ENCODE data around the gene PRKCB. TPM values are rescaled to one million over a fixed set of nuclear protein-coding genes. Genes with fewer than 3 reads are reported as not detected.

PRKCB gene
- 1 to 10 TPM; 3.8 to 7.3 TPM for total RNA-seq
- long read RNA-seq, full-length matches to known transcripts = 3 of 3 reads
- long read RNA-seq, partial matches to known transcripts = 0 of 3 reads
- long read RNA-seq, other reads (novel, unspliced or antisense) = 0 of 3 reads

GRCh38 chr16:23835390-23836077, at the start of gene PRKCB:
PRKCB (plus strand) TSS chr16:23835983.
- intact Hi-C loops (cut with DNase I, micrococcal nuclease) = no loop called here
- peak; percentile 99 for ATAC-seq
- DNase-seq = peak; percentile 80 to 89

DNA sequence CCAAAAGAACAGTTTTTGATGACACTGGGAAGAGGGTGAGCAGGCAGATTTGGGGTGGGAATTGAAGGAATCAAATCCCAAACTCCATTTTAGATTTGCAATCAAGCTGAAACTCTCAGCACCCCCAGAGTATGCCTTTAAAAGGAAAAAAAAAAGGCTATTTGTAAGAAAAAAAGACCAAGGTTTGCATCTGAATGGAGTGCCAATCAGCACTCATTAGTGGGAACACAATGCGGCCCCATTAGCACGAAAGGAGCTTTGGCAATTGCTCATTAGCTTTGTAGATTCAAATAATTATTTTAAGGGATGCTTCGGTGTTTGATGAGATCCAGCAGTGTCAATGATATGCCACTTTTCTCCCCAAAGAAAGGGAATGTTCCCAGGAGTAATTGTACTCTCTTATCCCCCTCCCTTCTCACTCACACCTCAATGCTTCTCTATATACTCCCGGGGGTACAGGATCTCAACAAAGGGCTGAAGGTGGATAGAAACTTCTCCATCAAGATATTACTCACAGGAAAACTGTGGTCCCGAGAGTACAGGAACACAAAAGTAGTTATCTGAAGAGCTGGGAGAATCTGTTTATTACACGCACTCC, 48.7 kb upstream of the PRKCB start:
- intact Hi-C loops (cut with DNase I, micrococcal nuclease) = no loop called here
- ATAC-seq (no peak), DNase-seq (no peak)

GRCh38 chr16:23788685-23789084, 47.1 kb upstream of the PRKCB start:
- ATAC-seq (no peak), DNase-seq (no peak)
- intact Hi-C loops (cut with DNase I, micrococcal nuclease) = no loop called here

- no peak for ATAC-seq
- DNase-seq = no peak
- intact Hi-C loops (cut with DNase I, micrococcal nuclease) = loop anchor here in 1 of 2 donors (5.0 kb wide), 1 partner anchor 217 kb away; no protein-coding TSS in a partner anchor
These were observed 40.4 kb upstream of the PRKCB start for GRCh38 chr16:23795378-23795777.

- intact Hi-C loops (cut with DNase I, micrococcal nuclease) = loop anchor here in 1 of 2 donors (5.0 kb wide), 1 partner anchor 215 kb away; no protein-coding TSS in a partner anchor
- ATAC-seq (no peak), DNase-seq (no peak)
These were observed 38.8 kb upstream of the PRKCB start for GRCh38 chr16:23796941-23797340.

DNA sequence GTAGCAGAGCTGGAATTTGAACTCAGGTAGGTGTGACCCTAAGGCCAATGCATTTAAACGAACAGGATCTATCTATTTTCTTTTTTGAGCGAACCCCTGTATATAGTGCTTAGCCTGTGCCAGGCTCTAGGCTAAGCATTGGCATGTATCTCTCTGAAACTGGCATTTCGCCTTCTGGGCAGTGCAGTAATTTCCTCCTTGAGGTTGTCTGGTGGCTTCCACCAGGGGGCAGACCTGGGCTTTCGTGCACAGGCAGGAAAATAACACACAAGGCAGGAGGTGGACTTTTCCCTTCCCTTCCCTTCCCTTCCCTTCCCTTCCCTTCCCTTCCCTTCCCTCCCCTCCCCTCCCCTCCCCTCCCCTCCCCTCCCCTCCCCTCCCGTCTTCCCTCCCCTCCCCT, 34.4 kb upstream of the PRKCB start:
- peak; percentile 90 for ATAC-seq
- DNase-seq = peak; percentile 77 to 91
- intact Hi-C loops (cut with DNase I, micrococcal nuclease) = loop anchor here (5.0 to 10.0 kb wide), 2 partner anchors 211 to 233 kb away; no protein-coding TSS in a partner anchor

GRCh38 chr16:23802776-23803175, 33.0 kb upstream of the PRKCB start:
- DNase-seq (no peak), ATAC-seq (no peak)
- intact Hi-C loops (cut with DNase I, micrococcal nuclease) = loop anchor here (5.0 to 10.0 kb wide), 2 partner anchors 210 to 232 kb away; no protein-coding TSS in a partner anchor

GRCh38 chr16:23803591-23804123, 32.1 kb upstream of the PRKCB start:
- DNase-seq (peak; percentile 72 to 79), ATAC-seq (peak; percentile 83)

GRCh38 chr16:23807028-23807427, 28.8 kb upstream of the PRKCB start:
- ATAC-seq (no peak), DNase-seq (no peak)
- intact Hi-C loops (cut with DNase I, micrococcal nuclease) = loop anchor here in 1 of 2 donors (10.0 kb wide), 1 partner anchor 228 kb away; no protein-coding TSS in a partner anchor

More at GRCh38 chr16:23803591-23804123, 32.1 kb upstream of the PRKCB start:
- intact Hi-C loops (cut with DNase I, micrococcal nuclease) = loop anchor here (5.0 to 10.0 kb wide), 2 partner anchors 209 to 231 kb away; no protein-coding TSS in a partner anchor

DNA sequence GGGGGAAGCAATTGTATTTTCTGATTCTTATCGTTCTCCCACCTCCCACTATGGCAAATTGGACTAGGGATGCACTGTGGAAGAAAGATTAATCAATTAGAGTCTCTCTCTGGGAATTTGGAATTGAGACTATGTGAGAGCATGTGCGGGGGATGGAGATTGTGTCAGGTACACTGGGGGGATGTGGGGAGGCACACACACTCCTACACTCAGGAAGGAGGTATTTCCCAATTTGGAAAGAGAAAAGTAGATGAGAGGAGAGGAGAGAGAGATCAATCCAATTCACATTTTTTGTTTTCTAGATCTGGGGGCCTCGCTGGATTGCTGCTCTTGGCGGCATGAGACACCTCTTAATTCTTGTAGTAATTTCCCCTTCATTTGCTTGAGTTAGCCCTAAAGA, 14.3 kb upstream of the PRKCB start:
- intact Hi-C loops (cut with DNase I, micrococcal nuclease) = loop anchor here in 1 of 2 donors (10.0 kb wide), 1 partner anchor 173 kb away; no protein-coding TSS in a partner anchor
- ATAC-seq (no peak), DNase-seq (no peak)

DNA sequence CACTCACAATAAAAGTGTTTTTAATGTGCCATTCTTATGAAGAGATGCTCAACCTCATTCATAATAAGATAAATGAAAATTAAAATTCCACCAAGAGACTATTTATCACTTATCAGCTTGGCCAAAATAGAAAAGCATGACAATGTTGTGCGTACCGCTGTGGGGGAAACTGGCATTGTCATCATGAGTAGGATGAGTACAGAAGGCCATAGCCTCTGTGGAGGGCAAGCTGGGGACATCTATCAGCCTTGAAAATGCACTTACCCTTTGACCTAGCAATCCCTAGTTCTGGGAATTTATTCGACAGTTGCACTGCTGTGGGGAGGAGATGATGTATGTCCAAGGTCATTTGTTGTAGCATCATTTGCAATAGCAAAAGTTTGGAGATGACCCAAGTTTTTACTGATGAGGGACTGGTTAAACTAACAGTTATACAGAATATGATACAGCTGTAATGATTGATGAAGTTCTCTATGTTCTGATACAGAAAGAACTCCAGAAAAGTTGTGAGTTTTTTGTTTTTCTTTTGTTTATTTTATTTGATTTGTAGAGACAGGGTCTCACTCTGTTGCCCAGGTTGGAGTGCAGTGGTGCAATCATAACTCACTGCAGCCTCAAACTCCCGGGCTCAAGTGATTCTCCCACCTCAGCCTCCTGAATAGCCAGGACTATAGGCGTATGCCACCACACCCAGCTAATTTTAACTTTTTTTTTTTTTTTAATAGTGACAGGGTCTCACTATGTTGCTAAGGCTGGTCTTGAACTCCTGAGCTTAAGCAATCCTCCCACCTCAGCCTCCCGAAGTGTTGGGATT, 13.7 kb upstream of the PRKCB start:
- DNase-seq = no peak
- intact Hi-C loops (cut with DNase I, micrococcal nuclease) = loop anchor here in 1 of 2 donors (10.0 kb wide), 1 partner anchor 173 kb away; no protein-coding TSS in a partner anchor
- ATAC-seq = no peak

DNA sequence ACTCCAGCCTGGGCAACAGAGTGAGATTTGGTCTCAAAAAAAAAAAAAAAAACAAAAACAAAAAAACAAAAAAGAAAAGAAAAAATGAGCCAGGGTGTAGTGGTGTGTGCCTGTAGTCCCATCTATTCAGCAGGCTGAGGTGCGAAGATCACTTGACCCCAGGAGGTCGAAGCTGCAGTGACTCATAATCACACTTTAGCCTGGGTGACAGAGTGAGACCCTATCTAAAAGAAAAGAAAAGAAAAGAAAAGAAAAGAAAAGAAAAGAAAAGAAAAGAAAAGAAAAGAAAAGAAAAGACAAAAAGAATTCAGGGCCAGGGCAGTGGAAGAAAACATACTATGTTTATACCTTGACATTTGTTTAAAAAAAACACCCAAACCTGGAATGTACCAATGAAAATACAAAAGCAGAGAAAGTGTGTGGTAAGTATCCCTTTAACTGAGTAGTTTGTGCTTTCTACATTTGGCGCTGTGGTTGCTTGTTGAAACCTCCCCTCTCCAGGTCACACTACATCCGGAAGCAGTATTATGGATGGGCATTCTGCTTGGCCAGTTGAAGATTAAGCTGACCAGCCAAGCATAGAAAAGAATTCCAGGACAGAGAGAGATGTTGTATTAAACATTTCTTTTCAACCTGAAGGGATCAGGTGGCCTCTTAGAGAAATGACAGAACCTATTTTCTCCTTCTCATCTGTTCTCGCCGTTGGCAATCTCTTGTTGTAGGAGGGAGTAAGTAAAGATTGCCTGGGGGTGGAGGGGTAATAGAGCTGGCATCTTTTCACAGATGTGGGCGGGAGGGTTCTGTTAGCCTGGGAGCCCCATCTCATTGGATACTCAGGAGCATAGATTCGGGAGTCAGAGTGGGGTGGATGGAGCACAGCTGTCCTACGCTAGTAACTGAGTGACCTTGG, 12.1 kb upstream of the PRKCB start:
- intact Hi-C loops (cut with DNase I, micrococcal nuclease) = loop anchor here in 1 of 2 donors (10.0 kb wide), 1 partner anchor 171 kb away; no protein-coding TSS in a partner anchor
- no peak for DNase-seq
- no peak for ATAC-seq

GRCh38 chr16:23824909-23825308, 10.9 kb upstream of the PRKCB start:
- ATAC-seq = no peak
- intact Hi-C loops (cut with DNase I, micrococcal nuclease) = loop anchor here in 1 of 2 donors (10.0 kb wide), 1 partner anchor 170 kb away; no protein-coding TSS in a partner anchor
- no peak for DNase-seq

DNA sequence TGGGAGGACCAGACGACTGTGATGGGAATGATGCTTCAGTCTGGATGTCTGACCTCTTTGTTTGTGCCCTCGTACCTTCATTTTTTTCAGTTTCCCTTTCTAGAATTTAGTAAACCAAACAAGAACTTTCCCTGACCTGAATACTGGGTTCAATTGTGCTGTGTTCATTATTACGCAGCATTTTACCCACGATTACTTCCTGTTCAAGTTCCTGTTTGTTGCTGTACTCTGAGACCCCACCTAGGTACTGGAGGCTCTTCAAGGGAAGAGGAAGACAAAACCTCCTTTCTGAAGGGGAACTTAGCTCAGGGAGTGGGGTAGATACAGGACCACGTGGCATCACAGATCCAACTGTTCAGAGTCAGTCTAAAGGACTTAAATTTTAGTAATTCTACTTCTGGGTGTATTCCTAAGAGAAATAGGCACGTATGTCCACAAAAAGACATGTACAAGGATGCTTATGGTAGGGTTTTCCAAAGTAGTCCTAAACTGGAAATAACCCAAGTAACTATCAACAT, 9.2 kb upstream of the PRKCB start:
- ATAC-seq = no peak
- intact Hi-C loops (cut with DNase I, micrococcal nuclease) = loop anchor here in 1 of 2 donors (10.0 kb wide), 1 partner anchor 168 kb away; no protein-coding TSS in a partner anchor
- DNase-seq = no peak

DNA sequence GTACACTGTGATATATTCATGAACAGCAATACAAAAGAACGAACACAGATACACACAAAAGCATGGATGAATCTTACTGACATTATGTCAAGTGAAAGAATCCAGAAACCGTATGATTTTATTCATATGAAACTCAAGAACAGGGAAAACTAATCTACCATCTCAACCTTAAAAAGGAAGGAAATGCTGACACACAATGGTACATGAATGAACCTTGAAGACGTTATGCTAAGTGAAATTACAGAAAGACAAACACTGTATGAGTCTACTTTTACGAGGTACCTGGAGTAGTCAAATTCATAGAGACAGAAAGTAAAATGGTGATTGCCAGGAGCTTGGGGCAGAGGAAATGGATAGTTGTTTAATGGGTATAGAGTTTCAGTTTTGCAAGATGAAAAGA, 8.7 kb upstream of the PRKCB start:
- intact Hi-C loops (cut with DNase I, micrococcal nuclease) = loop anchor here in 1 of 2 donors (10.0 kb wide), 1 partner anchor 168 kb away; no protein-coding TSS in a partner anchor
- DNase-seq = no peak
- no peak for ATAC-seq

DNA sequence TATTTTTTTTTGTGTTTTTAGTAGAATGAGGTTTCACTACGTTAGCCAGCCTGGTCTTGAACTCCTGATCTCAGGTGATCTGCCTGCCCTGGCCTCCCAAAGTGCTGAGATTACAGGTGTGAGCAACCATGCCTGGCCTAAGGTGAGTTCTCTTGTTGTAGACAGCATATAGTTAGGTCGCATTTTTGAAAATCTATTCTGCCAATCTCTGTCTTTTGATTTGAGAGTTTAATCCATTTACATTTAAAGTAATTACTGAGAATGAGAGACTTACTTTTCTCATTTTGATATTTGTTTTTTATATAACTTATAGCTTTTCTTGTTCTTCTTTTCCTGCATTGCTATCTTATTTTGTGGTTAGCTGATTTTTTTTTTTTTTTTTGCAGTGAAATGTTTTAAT, 6.3 kb upstream of the PRKCB start:
- DNase-seq (no peak), ATAC-seq (no peak)
- intact Hi-C loops (cut with DNase I, micrococcal nuclease) = loop anchor here in 1 of 2 donors (10.0 kb wide), 1 partner anchor 165 kb away; no protein-coding TSS in a partner anchor

DNA sequence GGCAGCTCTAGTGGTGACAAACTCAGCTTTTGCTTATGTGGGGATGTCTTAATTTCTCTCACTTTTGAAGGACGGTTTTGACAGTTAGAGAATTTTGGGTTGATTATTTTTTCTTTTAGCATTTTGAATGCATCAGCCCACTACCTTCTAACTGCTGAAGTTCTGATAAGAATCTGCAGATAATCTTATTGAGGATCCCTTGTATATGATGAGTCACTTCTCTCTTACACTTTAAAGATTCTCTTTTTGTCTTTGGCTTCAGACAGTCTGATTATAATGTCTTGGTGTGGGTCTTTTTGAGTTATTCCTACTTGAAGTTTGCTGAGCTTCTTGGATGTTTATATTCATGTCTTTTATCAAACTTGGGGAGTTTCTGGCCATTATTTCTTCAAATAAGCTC, 5.5 kb upstream of the PRKCB start:
- DNase-seq (no peak), ATAC-seq (no peak)
- intact Hi-C loops (cut with DNase I, micrococcal nuclease) = no loop called here

Measured in left colon (tissue), 2 donors.